ENCODE results near the gene SLFN11.
A peak's percentile ranks its signal among the peaks of the same experiment; 100 is the strongest.
"Not testable (repeated sequence)": the region's sequence is repeated elsewhere in the genome, so short reads cannot be mapped to it uniquely, and the experiment has no call there.

The SLFN11 gene

GRCh38 chr17:35314415-35315216 is 58.8 kb downstream of the SLFN11 start:
- peak; percentile 27 for DNase-seq (ENCODE audit: low read depth)
- H3K4me3 ChIP-seq (ENCODE audit: low read length): no peak overlapping the region
- no peak for TF ChIP-seq CTCF (IDR thresholded peaks at IDR 0.05; ENCODE audit: insufficient read depth, low read depth, low read length, missing control alignments)

GRCh38 chr17:35313875-35314409 is 59.5 kb downstream of the SLFN11 start:
- H3K4me3 ChIP-seq (ENCODE audit: low read length): no peak overlapping the region
- DNase-seq (ENCODE audit: low read depth): no peak
- no peak for TF ChIP-seq CTCF (IDR thresholded peaks at IDR 0.05; ENCODE audit: insufficient read depth, low read depth, low read length, missing control alignments)

- no peak overlapping the region for H3K4me3 ChIP-seq (ENCODE audit: low read length)
- TF ChIP-seq CTCF (IDR thresholded peaks at IDR 0.05; ENCODE audit: insufficient read depth, low read depth, low read length, missing control alignments): peak; percentile 83
- peak; percentile 77 for DNase-seq (ENCODE audit: low read depth)
Observed at GRCh38 chr17:35312790-35313711, 60.4 kb downstream of the SLFN11 start.

- no peak overlapping the region for H3K4me3 ChIP-seq (ENCODE audit: low read length)
- no peak for DNase-seq (ENCODE audit: low read depth)
- no peak for TF ChIP-seq CTCF (IDR thresholded peaks at IDR 0.05; ENCODE audit: insufficient read depth, low read depth, low read length, missing control alignments)
Observed at GRCh38 chr17:35312346-35312745, 61.1 kb downstream of the SLFN11 start.

- DNase-seq (ENCODE audit: low read depth); H3K4me3 ChIP-seq (ENCODE audit: low read length): not testable (repeated sequence)
Observed at GRCh38 chr17:35309345-35309744, 64.1 kb downstream of the SLFN11 start.
